HUDEP-2 (cell line): ENCODE results near the gene EFTUD2.
A peak's percentile ranks its signal among the peaks of the same experiment; 100 is the strongest.

Experiments used
- DNase-seq, 76 experiments: peaks; one replicate each; lab custom pipeline; 2025; ENCODE audit not compliant: unreplicated experiment in 76 of 76; lab: John Stamatoyannopoulos, UW

EFTUD2 gene

GRCh38 chr17:44859701-44860100 lies 39.5 kb downstream of the EFTUD2 start:
- DNase-seq, result no peak

GRCh38 chr17:44854192-44854591 lies 45.1 kb downstream of the EFTUD2 start:
- no peak for DNase-seq

- no peak for DNase-seq
Measured at GRCh38 chr17:44850612-44851011, 48.6 kb downstream of the EFTUD2 start.

GRCh38 chr17:44850025-44850424 lies 49.2 kb downstream of the EFTUD2 start:
- no peak for DNase-seq

GRCh38 chr17:44848961-44849489 lies 50.2 kb downstream of the EFTUD2 start:
- DNase-seq, result no peak

- DNase-seq, result no peak
Measured at GRCh38 chr17:44848257-44848795, 50.9 kb downstream of the EFTUD2 start.

- DNase-seq, result no peak
Measured at GRCh38 chr17:44847586-44847985, 51.7 kb downstream of the EFTUD2 start, which contains the start of gene HIGD1B. Gene HIGD1B, plus strand, starts transcription at chr17:44847883. Its CDS starts 270 bp downstream, at chr17:44848153.

GRCh38 chr17:44846206-44846605 lies 53.0 kb downstream of the EFTUD2 start:
- no peak for DNase-seq

- DNase-seq, result no peak
Measured at GRCh38 chr17:44844390-44844830, 54.8 kb downstream of the EFTUD2 start.

- no peak for DNase-seq
Measured at GRCh38 chr17:44842748-44843147, 56.5 kb downstream of the EFTUD2 start.

GRCh38 chr17:44840936-44841335 lies 58.3 kb downstream of the EFTUD2 start:
- peak in 1 of 76 experiments; percentile 6 for DNase-seq

- DNase-seq, result no peak
Measured at GRCh38 chr17:44840274-44840673, 59.0 kb downstream of the EFTUD2 start.

GRCh38 chr17:44837196-44837595 lies 62.0 kb downstream of the EFTUD2 start:
- no peak for DNase-seq

GRCh38 chr17:44832805-44833204 lies 66.4 kb downstream of the EFTUD2 start:
- no peak for DNase-seq

GRCh38 chr17:44831371-44831770 lies 67.9 kb downstream of the EFTUD2 start:
- peak in 2 of 76 experiments; percentile 53 to 60 for DNase-seq

GRCh38 chr17:44830359-44831288 lies 68.6 kb downstream of the EFTUD2 start:
- peak in 2 of 76 experiments; percentile 68 for DNase-seq

GRCh38 chr17:44829523-44830358 lies 69.5 kb downstream of the EFTUD2 start, which contains the start of gene GJC1:
Gene GJC1, minus strand, starts transcription at chr17:44830287. Its CDS starts 24,470 bp downstream, at chr17:44805817.
- DNase-seq, result peak in 2 of 76 experiments; percentile 52 to 75

GRCh38 chr17:44828919-44829522 lies 70.2 kb downstream of the EFTUD2 start:
- peak in 1 of 76 experiments; percentile 51 for DNase-seq

- no peak for DNase-seq
Measured at GRCh38 chr17:44827863-44828262, 71.4 kb downstream of the EFTUD2 start.
